Choroid plexus epithelial cell (primary cell): Measurements from ENCODE around the gene IL7R.

ENCODE experiments used
- DNase-seq: peaks from one replicate; pipeline ENCODE4 v3.0.0-alpha.2; 2010; ENCODE audit warnings: low read depth
- H3K4me3 ChIP-seq: 2 replicates; pipeline ENCODE4 v1.5.1; 2011; ENCODE audit warnings: low read depth, mild to moderate bottlenecking, control low read depth, low read length, moderate library complexity
- CTCF ChIP-seq: conservative IDR thresholded peaks from 2 replicates; pipeline ENCODE4 v1.5.1; 2011; ENCODE audit warnings: low read depth, mild to moderate bottlenecking, control low read depth, inconsistent platforms, low read length, moderate library complexity

Gene IL7R

GRCh38 chr5:35859101-35859661, 2.5 kb downstream of the IL7R start:
- no peak for TF ChIP-seq CTCF
- peak; percentile 5 for DNase-seq
- H3K4me3 ChIP-seq, result no peak overlapping the region

GRCh38 chr5:35860686-35861085, 4.0 kb downstream of the IL7R start:
- H3K4me3 ChIP-seq, result no peak overlapping the region
- TF ChIP-seq CTCF, result no peak
- DNase-seq, result peak; percentile 31

- DNase-seq, result no peak
- TF ChIP-seq CTCF, result no peak
- H3K4me3 ChIP-seq, result no peak overlapping the region
Observed at GRCh38 chr5:35861718-35862117, 5.0 kb downstream of the IL7R start.

- DNase-seq, result no peak
- H3K4me3 ChIP-seq, result no peak overlapping the region
- TF ChIP-seq CTCF, result no peak
Observed at GRCh38 chr5:35862126-35862525, 5.4 kb downstream of the IL7R start.

- no peak for TF ChIP-seq CTCF
- H3K4me3 ChIP-seq, result no peak overlapping the region
- no peak for DNase-seq
Observed at GRCh38 chr5:35863159-35863558, 6.5 kb downstream of the IL7R start.

- no peak overlapping the region for H3K4me3 ChIP-seq
- no peak for DNase-seq
- TF ChIP-seq CTCF, result no peak
Observed at GRCh38 chr5:35867998-35868397, 11.3 kb downstream of the IL7R start.

GRCh38 chr5:35869685-35870277, 13.1 kb downstream of the IL7R start:
- no peak overlapping the region for H3K4me3 ChIP-seq
- TF ChIP-seq CTCF, result no peak
- no peak for DNase-seq
